Measurements from ENCODE around the gene CDH4.

The CDH4 gene

DNA sequence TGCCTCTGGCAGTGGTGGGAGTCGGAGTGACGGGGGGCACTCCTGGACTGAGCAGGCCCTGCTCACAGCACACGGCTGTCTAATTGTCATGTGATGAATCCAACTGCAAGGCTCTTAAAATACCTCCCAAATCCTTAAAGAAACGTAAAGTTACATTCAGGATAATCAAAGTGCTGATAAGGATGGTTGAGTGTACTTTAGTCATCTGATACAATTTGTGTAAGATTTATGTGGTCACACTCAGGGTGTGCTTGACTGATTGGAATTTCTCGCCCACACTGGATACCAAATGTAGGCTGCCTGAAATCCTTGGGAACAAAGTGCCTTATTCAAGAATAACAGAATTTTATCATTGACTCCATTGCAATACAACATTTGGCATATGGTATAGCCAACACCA lies 238.7 kb downstream of the CDH4 start:
- no peak overlapping the region for H3K4me3 ChIP-seq (replicated peaks; ENCODE audit: low read depth, low read length)
- no peak for DNase-seq (ENCODE audit: low read depth)
- TF ChIP-seq, protein P1, sequence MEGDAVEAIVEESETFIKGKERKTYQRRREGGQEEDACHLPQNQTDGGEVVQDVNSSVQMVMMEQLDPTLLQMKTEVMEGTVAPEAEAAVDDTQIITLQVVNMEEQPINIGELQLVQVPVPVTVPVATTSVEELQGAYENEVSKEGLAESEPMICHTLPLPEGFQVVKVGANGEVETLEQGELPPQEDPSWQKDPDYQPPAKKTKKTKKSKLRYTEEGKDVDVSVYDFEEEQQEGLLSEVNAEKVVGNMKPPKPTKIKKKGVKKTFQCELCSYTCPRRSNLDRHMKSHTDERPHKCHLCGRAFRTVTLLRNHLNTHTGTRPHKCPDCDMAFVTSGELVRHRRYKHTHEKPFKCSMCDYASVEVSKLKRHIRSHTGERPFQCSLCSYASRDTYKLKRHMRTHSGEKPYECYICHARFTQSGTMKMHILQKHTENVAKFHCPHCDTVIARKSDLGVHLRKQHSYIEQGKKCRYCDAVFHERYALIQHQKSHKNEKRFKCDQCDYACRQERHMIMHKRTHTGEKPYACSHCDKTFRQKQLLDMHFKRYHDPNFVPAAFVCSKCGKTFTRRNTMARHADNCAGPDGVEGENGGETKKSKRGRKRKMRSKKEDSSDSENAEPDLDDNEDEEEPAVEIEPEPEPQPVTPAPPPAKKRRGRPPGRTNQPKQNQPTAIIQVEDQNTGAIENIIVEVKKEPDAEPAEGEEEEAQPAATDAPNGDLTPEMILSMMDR (IDR thresholded peaks at IDR 0.05; ENCODE audit: low read length, missing control alignments), result no peak

DNA sequence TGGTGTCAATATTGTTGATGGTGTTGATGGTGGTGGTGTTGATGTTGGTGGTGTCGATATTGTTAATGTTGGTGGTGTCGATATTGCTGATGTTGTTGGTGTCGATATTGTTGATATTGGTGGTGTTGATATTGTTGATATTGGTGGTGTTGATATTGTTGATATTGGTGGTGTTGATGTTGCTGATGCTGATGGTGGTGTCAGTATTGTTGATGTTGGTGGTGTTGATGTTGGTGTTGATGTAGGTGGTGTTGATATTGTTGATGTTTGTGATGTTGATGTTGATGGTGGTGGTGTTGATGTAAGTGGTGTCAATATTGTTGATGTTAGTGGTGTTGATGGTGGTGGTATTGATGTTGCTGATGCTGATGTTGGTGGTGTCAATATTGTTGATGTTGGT lies 240.0 kb downstream of the CDH4 start:
- DNase-seq (ENCODE audit: low read depth), result no peak
- TF ChIP-seq, protein P1 (IDR thresholded peaks at IDR 0.05; ENCODE audit: low read length, missing control alignments), result no peak
- no peak overlapping the region for H3K4me3 ChIP-seq (replicated peaks; ENCODE audit: low read depth, low read length)

GRCh38 chr20:61493798-61494305 lies 241.8 kb downstream of the CDH4 start:
- DNase-seq (ENCODE audit: low read depth), result no peak
- H3K4me3 ChIP-seq (replicated peaks; ENCODE audit: low read depth, low read length), result no peak overlapping the region
- TF ChIP-seq, protein P1 (IDR thresholded peaks at IDR 0.05; ENCODE audit: low read length, missing control alignments), result no peak

DNA sequence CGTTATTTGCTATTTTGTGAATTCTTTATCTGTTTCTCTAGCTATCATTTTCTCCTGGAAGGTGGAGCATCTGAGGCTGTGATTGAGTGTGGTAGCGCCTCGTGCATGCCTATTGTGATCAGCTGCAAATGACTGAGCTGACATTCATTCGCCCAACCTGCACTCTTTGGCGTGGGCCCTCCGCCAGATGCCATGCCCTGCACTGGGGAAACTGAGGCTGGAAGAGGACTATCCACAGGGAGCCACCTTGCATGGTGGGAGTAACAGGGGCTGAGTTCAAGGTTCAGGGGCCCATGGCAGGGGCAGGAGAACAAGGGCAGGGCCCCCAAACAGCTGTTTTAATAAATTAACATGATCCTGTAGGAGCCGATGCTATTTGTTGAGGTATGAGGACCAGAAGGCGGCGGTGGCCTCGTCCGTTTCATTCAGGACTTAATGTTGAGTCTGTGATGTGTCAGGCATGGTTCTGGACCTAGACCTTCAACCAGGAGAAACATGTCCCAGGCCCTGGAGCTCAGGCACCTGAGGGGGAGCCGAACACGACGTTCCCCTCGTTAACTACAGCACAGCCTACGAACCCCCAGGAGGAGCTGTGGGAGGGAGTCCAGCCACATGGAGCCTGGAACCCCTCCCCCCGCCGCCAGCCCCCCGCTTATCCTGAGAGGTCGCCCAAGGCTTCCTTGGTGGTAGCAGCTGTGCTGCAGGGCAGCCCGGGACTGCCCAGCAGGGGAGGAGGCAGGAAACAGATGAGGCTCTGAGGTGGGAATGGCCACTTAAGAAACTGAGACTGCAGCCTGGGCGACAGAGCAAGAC lies 242.9 kb downstream of the CDH4 start:
- TF ChIP-seq, protein P1 (IDR thresholded peaks at IDR 0.05; ENCODE audit: low read length, missing control alignments), result no peak
- DNase-seq (ENCODE audit: low read depth), result no peak
- no peak overlapping the region for H3K4me3 ChIP-seq (replicated peaks; ENCODE audit: low read depth, low read length)

GRCh38 chr20:61497029-61497627 lies 245.1 kb downstream of the CDH4 start:
- DNase-seq (ENCODE audit: low read depth), result no peak
- TF ChIP-seq, protein P1 (IDR thresholded peaks at IDR 0.05; ENCODE audit: low read length, missing control alignments), result no peak

GRCh38 chr20:61499859-61500554 lies 247.9 kb downstream of the CDH4 start:
- no peak for DNase-seq (ENCODE audit: low read depth)
- no peak overlapping the region for H3K4me3 ChIP-seq (replicated peaks; ENCODE audit: low read depth, low read length)
- TF ChIP-seq, protein P1 (IDR thresholded peaks at IDR 0.05; ENCODE audit: low read length, missing control alignments), result no peak

More at GRCh38 chr20:61497029-61497627, 245.1 kb downstream of the CDH4 start:
- H3K4me3 ChIP-seq (replicated peaks; ENCODE audit: low read depth, low read length), result no peak overlapping the region
